IPS-18c (cell line): ENCODE data around the gene MAF.

Experiments
- H3K4me3 ChIP-seq: 2 replicates; pipeline ENCODE4 v1.7.0; 2013; ENCODE audit warnings: low read depth, mild to moderate bottlenecking, low read length, moderate library complexity; ENCODE audit not compliant: insufficient read depth
- H3K9me3 ChIP-seq: one replicate; pipeline ENCODE4 v1.6.1; 2013; ENCODE audit warnings: mild to moderate bottlenecking, low read length, moderate library complexity; ENCODE audit not compliant: control insufficient read depth, insufficient read depth

The MAF gene

DNA sequence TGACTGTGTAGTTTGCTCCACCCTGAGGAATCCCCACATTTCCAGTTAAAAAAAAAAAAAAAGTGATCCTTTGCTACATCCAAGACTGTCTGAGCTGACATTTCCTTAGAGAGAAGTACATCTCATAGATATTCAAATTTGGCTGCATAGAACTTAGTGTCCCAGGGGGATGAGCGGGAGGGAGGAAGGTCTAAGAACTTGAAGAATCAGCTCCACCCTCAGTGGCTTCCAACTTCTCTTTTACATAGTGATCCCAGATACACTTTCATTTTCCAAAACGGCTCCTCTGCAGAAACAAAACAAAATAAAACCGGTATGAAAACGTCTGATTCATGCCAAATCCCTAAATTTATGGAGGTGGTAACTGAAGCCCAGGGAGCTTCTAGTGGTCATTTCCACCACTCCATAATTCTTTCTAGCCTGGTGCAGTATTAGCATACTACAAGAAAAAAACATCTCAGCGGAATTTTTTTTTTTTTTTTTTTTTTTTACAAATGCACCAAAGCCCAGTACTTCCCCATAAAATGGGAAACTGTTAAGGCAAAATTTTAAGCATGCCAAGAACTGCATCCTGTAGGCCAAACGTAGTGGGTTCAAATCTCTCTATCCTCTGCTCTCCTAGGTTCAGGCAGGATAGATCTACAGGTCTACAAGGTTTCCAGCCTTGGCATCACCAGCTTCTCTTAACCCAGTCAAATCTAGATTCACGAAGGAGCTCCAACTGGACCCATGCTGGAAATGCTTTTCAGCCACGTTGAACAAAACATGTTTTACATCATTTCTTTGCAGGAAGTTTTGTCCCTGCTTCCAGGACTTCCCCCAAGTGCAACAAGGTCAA lies 29.3 kb downstream of the MAF start:
- Histone ChIP-seq H3K4me3 (no peak overlapping the region), H3K9me3 (no peaks in the 10 kb centered on the region)

DNA sequence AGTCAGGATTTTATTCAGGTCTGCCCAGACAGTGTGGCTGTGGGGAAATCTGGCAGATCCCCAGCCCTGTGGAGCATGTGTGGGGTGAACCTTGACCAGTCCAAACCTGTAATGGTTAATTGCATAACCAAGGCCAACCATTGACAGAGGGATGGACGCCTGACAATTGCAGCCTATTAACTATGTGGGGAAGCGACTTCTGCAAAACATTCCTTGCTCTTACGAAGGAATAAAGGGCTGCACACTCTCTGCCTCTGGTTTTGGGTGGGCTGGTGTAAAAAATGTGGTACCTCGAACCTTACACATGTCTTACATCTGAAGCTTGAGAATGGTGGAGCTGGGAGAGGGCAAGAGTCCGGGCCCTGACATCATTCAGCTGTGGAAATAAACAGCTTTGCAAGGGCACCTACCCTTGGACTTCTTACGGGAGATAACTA lies 35.8 kb downstream of the MAF start:
- no peaks in the 10 kb centered on the region for H3K9me3 ChIP-seq
- H3K4me3 ChIP-seq: no peak overlapping the region

DNA sequence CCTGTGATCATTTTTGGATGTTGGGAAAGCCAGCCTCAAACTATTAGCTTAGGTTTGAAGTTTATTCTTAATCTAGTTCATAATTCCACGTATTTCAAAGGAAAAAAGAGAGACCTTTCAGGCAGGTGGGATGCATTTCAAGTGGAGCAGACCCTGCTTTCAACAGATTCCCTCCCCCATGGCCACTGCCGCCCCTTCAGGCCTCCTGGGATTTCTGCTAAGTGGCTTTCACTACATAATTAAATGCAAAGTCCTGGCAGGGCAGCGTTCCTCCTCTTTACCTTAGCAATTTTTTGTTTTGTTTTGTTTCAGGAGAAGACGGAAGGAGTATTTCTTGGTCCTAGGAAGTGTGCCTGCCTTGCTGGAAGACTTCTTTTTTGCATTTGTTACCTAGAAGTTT lies 36.6 kb downstream of the MAF start:
- no peaks in the 10 kb centered on the region for H3K9me3 ChIP-seq
- no peak overlapping the region for H3K4me3 ChIP-seq

DNA sequence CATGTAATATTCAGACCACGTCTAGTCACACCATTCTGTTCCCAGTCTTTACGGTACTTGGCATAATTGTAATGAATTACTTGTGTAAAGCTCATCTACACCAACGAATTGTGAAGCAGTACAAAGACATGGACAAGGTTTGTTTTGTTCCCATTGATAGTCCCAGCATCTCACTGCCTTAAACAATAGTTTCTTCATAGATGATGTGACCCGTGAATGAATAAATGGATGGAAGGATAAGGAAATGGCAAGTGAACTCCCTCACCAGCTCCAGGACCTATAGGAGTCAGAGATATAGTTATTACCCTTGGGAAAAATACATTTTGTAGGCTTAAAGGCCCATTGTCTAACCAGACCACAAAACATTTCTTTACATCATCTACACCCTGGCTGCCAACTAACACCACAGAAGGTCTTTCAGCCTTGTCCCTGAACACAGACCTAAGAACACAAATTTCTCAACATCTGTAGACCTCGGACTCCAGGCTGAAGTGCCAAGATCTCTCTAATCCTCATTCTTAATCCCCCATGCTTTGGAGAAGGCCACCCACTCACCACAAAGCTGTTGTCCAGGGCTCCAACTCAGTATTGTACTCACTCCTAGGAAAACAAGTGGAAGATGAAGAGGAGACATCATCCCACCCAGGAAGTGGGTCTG lies 38.2 kb downstream of the MAF start:
- no peaks in the 10 kb centered on the region for H3K9me3 ChIP-seq

DNA sequence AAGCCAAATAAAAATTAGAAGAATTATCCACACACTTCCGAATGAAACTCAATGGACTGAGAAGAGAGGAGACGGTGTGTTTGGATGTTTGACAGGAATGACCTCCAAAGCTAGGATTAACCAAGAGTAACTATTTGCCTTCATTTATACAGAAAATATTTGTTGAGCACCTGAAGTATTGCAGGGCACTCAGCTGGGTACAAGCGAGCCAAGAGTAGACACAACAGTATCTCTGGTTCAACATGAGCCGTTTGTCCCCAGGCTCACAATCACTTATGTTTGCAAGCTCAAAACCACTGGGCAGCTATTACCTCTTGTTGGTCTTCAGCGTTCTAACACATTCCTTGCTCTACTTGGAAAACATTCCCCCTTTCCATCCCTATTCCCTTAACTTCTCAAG lies 38.8 kb downstream of the MAF start:
- H3K9me3 ChIP-seq: no peaks in the 10 kb centered on the region
- H3K4me3 ChIP-seq: no peak overlapping the region; the same call in 1 of the 2 replicates

More for the DNA sequence above, 38.2 kb downstream of the MAF start:
- H3K4me3 ChIP-seq: no peak overlapping the region

DNA sequence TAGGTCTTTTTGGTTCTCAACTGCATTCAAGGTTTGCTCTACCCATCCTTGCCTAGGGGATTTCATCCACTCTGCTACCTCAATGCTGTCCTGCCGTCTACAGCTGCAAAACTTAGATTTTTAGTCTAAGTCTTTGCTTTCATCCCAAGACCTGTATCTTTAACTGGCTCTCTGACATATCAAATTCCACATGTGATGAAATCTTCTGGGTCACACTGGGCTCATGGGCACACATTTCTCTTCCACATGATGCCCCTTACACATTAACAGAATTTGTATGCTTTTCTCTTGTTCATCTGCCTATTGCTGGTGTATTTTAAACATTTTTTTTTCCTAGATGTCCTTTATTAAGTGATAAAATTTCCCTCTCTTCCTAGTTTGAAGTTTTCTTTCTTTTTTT lies 39.6 kb downstream of the MAF start:
- no peaks in the 10 kb centered on the region for H3K9me3 ChIP-seq
- H3K4me3 ChIP-seq: no peak overlapping the region

DNA sequence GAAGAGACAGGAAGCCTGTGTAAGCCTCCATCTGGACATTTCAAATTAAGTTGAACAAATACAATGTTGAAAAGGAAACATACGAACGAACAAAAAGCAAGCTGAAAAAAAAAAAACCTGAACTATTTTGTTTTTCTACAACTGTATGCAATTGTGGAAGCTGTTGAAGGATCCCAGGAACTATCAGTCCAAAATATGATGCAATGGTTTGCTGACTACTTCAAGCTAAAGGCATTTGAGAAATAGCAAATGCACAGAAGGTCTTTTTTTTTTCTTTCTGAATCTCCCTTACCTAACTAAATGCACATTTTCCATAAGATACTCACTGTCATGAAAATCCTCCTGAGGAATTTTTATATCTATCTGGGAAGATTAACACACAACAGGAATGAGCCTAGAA lies 40.2 kb downstream of the MAF start:
- Histone ChIP-seq H3K9me3 (no peaks in the 10 kb centered on the region), H3K4me3 (no peak overlapping the region)

DNA sequence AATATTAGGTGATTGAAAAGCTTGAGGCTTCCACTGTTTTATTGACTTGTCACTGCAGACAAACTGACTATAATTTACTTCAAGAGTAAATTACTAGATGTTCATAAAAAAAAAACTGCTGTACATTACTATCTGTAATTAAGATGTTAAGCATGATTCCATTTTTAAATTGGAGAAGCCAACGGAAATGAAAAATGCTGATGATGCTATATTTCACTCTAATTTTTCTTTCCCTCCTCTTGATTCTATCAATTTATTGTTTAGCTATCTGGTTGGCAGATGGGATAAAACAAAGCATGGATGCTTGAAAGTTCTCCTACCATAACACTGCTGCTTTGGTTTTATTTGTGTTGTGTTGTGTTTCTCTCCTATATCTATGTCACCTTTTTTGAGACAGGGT lies 41.0 kb downstream of the MAF start:
- H3K9me3 ChIP-seq: no peaks in the 10 kb centered on the region
- no peak overlapping the region for H3K4me3 ChIP-seq

DNA sequence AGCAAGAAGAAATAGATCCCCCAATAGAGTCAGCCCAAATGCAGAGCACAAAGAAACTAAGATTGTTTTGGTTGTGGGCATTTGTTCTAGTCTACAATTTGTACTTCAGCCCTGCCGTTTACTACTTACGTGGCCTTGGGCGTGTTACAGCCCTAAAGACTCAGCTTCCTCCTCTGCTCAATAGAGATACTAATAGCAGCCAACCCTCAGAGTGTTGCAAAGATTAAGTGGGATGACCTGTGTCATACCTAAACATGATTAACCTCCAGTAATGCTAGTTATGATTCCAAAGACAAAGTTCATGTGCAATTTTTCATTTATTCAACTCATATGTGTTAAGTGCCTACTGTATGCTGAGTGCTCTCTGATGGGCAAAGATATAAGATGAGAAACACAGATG lies 43.1 kb downstream of the MAF start:
- Histone ChIP-seq H3K4me3 (no peak overlapping the region), H3K9me3 (no peaks in the 10 kb centered on the region)

DNA sequence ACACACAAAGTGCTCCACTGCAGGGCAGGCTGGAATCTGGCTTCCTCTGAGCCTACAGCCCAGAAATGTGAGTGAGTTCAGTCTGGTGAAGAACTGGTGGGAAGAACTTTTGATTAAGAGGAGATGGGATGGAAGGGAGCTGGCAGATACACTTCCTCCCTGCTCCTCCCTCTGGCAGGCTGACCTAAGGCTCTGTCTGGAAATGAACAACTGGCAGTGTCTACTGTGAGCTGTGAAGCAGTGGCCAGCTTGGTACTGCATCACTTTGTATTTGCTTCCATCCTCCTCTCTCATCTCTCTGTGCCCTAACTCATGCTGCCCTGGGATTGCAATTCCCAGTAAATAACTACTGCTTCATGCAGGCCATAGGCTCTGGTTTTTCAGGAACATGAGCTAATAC lies 45.6 kb downstream of the MAF start:
- H3K9me3 ChIP-seq: no peaks in the 10 kb centered on the region

DNA sequence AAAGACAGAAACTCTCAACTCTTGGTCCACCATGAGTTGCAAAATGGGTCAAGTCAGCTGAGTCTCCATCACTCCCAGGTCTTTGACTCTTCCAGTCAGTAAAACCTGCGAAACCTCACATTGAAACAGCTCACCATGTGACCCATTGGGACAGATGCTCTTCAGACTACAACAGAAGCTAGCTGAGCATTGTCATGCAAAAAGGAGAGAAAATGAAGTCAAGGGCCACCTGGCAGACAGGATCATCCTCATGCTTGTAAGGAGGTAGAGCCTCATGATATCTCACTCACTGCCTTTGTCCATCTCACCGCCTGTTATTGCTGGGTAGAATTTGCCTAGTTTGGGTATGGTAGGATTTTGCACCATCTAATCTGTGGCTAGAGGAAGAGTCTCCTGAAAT lies 50.2 kb downstream of the MAF start:
- Histone ChIP-seq H3K9me3 (no peaks in the 10 kb centered on the region), H3K4me3 (no peak overlapping the region)

More for the DNA sequence above, 45.6 kb downstream of the MAF start:
- H3K4me3 ChIP-seq: no peak overlapping the region

DNA sequence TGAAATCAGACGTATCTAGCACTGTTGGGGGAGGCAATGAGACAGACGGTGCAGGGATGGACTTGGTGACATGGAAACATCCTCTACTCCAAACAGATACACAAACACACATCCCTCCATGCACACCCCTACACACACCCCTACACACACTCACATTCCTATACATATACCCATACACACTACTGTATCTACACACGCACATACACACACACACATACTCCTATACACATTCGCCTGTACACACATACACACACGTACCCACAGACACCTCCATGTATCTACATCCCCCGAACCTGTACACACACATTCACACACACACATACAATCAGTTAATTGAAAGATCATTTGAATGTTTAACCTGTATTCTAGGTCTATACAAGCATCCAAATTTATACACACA lies 53.5 kb downstream of the MAF start:
- Histone ChIP-seq H3K9me3 (no peaks in the 10 kb centered on the region), H3K4me3 (no peak overlapping the region)
